ENCODE results near the gene PDE4D. TPM values are rescaled to one million over a fixed set of nuclear protein-coding genes. Genes with fewer than 3 reads are reported as not detected.

The PDE4D gene
- total RNA-seq, 1 donor from 2014 or later, result 35.1 TPM

DNA sequence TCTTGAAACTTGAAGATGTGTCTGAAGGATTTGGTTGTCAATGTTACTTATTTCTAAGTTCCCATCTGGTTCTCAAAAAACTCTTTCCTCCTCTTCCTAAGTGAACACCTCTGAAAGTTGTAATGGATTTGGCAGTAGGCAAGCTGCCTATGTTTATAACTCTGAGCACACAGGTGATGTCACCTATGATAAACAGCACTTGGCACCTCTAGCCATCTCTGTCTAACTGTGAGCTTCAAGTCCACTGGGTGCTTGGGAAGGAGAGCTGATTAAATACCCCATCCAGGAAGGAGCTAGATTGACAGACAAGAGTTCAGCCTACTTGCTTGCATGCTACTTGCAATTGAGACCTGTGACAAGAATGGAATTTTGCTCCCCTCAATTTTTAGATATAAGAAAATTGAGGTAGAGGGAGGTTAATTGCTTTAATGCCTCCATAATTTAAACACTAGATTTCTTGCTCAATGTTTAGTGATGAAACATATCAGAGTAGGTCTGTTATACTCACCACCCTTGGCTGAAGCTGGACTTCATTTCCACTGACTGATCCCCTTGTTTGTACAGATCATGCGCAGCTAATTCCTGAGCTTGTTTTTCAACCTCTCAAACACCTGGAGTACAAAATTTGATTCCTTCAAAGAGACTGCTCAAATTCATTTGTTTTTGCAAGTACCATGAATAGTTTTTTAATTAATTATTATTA, 49.9 kb downstream of the PDE4D start:
- DNase-seq (no peak), ATAC-seq (no peak)
- intact Hi-C loops (cut with micrococcal nuclease), result no loop called here

DNA sequence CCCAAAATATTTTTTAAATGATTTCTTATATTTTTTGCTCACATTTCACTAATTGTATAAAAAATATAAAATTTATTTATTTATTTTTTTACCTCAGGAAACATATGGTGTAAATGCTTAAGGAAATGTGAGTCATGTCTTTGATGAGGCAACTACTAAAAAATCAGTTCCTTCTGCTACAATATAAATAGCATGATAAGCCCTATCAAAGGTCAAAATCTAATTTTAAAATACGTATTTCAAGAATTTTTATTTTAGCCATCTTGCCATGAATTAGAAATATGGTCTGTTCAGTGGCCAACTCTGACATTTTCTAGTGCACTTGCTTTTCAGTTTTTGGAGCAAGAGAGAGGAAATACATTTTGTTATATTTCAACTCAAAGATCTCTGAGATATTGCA, 50.5 kb downstream of the PDE4D start:
- ATAC-seq (no peak), DNase-seq (no peak)
- intact Hi-C loops (cut with micrococcal nuclease), result no loop called here

DNA sequence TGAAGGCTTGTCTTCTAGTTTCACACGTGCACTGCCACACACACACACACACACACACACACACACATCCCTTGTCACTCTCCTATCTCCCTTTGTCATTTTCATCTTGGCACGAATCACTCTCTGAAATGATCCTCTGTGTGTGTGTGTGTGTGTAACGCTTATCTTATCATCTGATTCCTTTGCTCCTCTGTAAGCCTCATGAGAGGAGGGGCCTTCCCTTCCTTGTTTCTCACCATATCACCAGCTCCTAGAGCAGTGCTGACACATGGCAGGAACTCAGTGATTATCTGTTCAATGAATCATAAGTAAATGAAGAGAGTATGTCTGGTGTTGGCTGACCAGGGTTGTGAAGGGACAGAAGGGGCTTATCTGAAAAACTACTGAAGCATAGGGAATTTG, 53.3 kb downstream of the PDE4D start:
- DNase-seq (no peak), ATAC-seq (no peak)
- intact Hi-C loops (cut with micrococcal nuclease), result no loop called here

- intact Hi-C loops (cut with micrococcal nuclease), result no loop called here
- ATAC-seq (no peak), DNase-seq (no peak)
Measured at GRCh38 chr5:59838989-59839388, 54.5 kb downstream of the PDE4D start.

DNA sequence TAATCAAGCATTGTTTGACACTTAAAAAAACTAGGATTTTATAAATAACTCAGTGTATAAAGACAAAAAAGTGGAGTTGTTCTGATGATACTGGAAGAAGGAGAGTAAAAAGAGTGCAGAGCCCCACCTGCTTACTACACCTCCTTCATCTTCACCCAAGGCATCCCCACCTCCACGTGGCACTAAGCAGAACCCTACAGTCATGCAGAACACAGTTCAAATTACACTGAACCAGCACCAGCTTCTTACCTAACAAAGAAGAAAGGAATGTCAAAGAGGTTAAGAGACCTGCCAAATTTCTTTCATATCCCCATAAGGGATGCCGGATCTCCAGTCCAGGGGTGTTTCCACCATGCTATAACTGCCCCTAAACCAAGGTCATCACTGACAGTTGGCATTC, 55.5 kb downstream of the PDE4D start:
- no peak for ATAC-seq
- DNase-seq, result no peak
- intact Hi-C loops (cut with micrococcal nuclease), result no loop called here

DNA sequence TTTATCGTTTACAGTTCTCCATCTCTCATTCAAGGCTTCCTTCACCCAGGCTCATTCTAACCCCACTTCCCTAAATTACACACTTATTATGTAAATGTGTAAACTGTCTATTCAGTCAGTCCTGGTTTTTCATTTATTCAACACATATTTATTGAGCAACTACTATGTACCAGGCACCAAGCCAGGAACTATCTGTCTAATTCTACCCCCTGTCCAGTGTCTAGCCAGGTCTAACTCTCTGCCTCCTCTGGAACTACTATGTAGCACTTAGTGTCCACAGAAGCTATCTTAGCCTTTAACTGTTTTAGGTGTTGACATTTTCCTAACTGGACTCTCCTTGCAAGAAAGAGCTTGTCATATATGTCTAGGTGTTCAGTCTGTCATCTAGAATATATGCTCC, 56.5 kb downstream of the PDE4D start:
- no peak for ATAC-seq
- intact Hi-C loops (cut with micrococcal nuclease), result no loop called here
- no peak for DNase-seq

GRCh38 chr5:59835800-59836199, 57.7 kb downstream of the PDE4D start:
- no peak for ATAC-seq
- intact Hi-C loops (cut with micrococcal nuclease), result no loop called here
- DNase-seq, result no peak

DNA sequence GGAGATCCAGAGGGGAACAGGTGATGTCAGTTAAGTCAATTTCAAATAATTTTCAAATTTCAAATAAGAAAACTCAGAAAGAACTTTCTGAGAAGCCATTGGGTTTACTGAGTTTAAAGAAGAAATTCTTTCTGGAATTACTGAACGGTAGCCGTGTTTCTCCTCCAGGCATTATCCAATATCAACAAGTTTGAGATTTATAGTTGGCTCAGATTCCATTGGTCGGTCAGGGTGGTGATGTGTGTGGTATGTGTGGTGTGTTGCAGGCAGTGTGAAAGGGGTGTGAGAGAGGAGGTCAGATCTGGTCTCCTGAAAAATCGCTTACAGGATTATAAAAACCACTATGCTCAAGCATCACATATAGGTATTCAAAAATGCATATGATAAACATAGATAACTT, 60.1 kb downstream of the PDE4D start:
- DNase-seq (no peak), ATAC-seq (no peak)
- intact Hi-C loops (cut with micrococcal nuclease), result no loop called here

- no peak for ATAC-seq
- no peak for DNase-seq
- intact Hi-C loops (cut with micrococcal nuclease), result no loop called here
Measured at GRCh38 chr5:59832577-59833301, 60.8 kb downstream of the PDE4D start.

DNA sequence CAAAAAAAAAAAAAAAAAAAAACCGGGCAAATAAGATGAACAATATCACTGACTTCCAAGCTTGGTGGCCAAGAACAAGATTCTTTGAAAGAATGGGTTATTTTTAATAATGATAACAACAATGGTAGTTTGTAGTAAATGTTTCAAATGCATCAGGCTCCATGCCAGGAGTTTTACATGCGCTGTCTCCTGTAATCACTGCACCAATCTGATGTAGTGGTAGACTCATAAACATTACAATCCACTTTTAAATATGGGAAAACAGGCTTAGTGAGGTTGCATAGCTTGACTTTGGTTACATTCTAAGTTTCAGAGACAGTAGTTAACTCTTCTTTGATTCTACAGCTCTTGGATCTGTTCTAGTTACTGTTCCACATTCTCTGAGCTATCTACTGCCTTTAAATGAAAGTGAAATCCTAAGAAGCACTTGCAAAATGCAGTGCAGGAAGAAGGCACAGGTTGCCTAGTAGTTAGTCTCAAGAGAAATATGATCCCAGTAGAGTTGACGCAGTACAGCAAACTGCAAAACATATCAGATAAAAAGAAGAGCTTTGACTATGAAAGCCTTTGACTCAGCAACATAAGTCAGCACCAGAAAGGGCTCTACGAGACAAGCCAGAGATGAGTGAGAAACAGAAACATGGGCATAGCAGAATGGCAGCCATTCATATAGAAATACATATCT, 62.1 kb downstream of the PDE4D start:
- DNase-seq (no peak), ATAC-seq (no peak)
- intact Hi-C loops (cut with micrococcal nuclease), result no loop called here

DNA sequence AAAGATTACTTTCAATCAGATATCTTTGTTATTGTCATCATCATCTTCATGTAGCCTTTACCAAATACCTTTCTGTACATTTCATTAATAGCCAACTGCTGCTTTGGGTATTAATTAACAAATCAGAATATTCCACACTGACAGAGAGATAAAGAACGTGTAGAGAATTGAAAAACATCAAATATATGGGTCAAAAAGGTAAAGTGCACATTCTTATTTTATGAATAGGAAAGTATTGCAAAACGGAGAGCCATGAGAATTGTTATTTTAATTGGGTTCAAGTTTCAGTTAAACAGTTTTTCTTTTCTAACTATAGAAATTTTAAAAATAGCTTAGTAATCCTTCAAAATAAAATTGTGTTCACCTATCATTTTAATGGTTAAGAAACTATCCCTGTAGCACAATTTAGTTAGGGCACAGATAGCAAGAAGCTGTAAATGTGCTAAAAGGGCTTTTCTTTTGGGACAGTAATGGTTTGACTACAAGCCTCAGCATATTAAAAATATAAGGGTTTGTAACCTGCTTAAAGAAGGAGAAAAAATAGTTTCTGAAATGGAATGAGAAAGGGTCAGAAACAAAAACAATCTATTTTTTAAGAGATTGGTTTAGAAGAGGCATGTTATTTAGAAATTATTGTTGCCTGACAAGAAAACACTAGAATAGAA, 62.9 kb downstream of the PDE4D start:
- no peak for ATAC-seq

DNA sequence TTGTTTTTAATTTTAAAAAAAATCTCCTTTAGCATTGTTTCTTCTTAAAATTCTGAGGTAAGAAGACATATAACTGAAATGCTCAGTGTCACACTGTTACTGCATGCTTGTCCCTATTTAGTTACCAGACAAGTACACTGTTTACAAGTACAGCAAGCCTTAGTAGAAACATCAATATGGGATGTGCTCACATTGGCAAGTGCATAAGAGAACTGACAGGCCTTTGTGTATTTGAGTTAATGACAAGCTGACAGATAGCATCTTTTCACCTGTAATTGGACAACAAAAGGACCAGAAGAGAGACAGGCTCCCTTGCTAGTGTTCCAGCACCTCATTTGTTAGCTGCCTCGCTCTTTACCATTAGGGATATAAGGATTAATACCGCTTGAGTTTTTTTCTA, 63.6 kb downstream of the PDE4D start:
- ATAC-seq, result no peak
- intact Hi-C loops (cut with micrococcal nuclease), result no loop called here

More for the DNA sequence above, 62.9 kb downstream of the PDE4D start:
- intact Hi-C loops (cut with micrococcal nuclease), result no loop called here
- no peak for DNase-seq

DNA sequence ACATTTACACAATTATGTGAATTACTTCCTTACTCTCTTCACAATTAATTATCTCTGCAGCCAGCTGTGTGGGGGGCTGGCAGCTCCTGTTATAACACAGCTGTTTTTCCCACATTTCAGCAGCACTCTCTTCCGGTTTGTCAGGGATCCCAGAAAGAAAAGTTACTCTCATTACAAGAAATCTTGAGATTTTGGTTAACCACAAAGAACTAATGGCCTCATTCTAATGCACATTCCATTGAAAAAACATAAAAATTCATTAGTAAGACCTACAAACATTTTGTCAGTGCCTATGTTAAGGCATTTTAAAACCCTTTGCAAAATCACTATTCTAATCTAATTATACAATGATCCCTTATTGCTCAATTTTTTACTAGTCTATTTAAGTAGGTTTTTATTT, 64.1 kb downstream of the PDE4D start:
- no peak for DNase-seq
- intact Hi-C loops (cut with micrococcal nuclease), result no loop called here
- ATAC-seq, result peak; percentile 38

More for the DNA sequence above, 63.6 kb downstream of the PDE4D start:
- no peak for DNase-seq

- DNase-seq (no peak), ATAC-seq (no peak)
- intact Hi-C loops (cut with micrococcal nuclease), result no loop called here
Measured at GRCh38 chr5:59828623-59829022, 64.9 kb downstream of the PDE4D start.

- ATAC-seq (no peak), DNase-seq (no peak)
- intact Hi-C loops (cut with micrococcal nuclease), result no loop called here
Measured at GRCh38 chr5:59826996-59827395, 66.5 kb downstream of the PDE4D start.

GRCh38 chr5:59823420-59823819, 70.1 kb downstream of the PDE4D start:
- DNase-seq (no peak), ATAC-seq (no peak)
- intact Hi-C loops (cut with micrococcal nuclease), result no loop called here

DNA sequence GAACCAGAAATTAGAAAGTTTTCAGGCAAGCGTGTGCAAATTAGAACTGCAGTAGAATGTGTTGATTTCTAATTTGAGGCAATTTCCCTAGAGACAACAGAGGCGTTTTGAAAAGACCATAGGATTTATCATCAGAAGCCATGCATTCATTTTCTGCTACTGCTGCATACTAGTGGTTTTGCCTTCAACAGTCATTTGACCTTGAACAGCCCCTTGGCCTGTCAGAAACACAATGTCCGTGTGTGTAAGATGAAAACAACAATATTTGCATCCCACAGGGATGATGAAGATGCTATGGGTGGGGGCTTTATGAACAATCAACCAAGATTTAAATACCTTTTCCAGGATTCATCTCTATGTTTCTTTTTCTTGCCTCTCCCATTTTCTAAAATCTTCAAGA, 73.7 kb downstream of the PDE4D start:
- DNase-seq (no peak), ATAC-seq (no peak)
- intact Hi-C loops (cut with micrococcal nuclease), result no loop called here

DNA sequence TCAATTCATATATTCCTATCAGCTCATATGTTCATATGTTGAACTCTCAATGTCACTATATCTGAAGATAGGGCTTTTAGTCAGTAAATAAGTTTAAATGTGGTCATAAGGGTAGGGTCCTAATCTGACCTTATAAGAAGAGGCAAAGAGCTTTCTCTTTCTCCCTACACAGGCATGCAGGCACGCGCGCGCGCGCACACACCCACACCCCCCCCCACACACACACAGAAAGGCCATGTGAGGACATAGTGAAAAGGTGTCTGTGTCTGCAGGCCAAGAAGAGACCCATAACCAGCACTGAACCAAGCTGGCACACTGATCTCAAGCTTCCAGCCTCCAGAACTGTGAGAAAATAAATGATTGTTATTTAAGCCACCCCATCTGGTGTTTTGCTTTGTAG, 76.0 kb downstream of the PDE4D start:
- ATAC-seq (no peak), DNase-seq (no peak)
- intact Hi-C loops (cut with micrococcal nuclease), result no loop called here

GRCh38 chr5:59816654-59817300, 76.7 kb downstream of the PDE4D start:
- DNase-seq, result no peak
- intact Hi-C loops (cut with micrococcal nuclease), result no loop called here
- no peak for ATAC-seq

DNA sequence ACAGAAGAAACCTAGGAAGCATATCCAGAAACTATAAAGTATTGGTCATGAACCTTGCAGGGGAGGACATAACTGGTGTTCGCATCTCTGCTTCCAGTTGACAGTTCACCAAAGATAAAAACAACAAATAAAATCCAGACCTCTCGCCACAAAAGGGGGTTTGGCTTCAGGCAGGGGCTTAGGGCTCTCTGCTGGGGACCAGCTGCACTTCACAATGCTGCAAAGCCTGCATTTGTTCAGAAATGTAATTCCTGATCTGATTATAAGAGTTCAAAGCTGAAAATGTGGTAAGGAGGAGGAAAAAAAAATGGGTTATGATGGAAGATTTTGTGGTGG, 79.0 kb downstream of the PDE4D start:
- DNase-seq, result no peak
- intact Hi-C loops (cut with micrococcal nuclease), result no loop called here
- ATAC-seq, result no peak

All from left ventricle myocardium superior (tissue), 1 donor.